Thyroid gland (tissue), 4 donors: ENCODE results near the gene VAMP4. TPM values are rescaled to one million over a fixed set of nuclear protein-coding genes. Genes with fewer than 3 reads are reported as not detected.

Experiments used
- DNase-seq, 2 donors: peaks; one replicate each; pipeline ENCODE4 v3.0.0-alpha.2; 2019
- H3K27ac ChIP-seq, 3 donors: fragments of 200-600 bp; sonication (generic); 1 replicate in 2 of 3; 2 replicates in 1 of 3; pipeline ENCODE4 v1.5.1; 2016 to 2019; ENCODE audit warnings: mild to moderate bottlenecking in 1 of 3, moderate library complexity in 1 of 3
- H3K27me3 ChIP-seq: fragments of 200-600 bp; sonication (generic); one replicate; pipeline ENCODE4 v1.5.1; 2019
- H3K36me3 ChIP-seq, 2 donors: fragments of 200-600 bp; sonication (generic); one replicate each; pipeline ENCODE4 v1.5.1; 2016 to 2019
- H3K4me1 ChIP-seq, 2 donors: fragments of 200-600 bp; sonication (generic); one replicate each; pipeline ENCODE4 v1.5.1; 2017 to 2019
- H3K4me3 ChIP-seq, 3 donors: fragments of 200-600 bp; sonication (generic); replicated peaks in 1 of 3; 1 replicate in 2 of 3; 2 replicates in 1 of 3; pipeline ENCODE4 v1.5.1; 2016; ENCODE audit warnings: mild to moderate bottlenecking in 1 of 3
- H3K9me3 ChIP-seq: fragments of 200-600 bp; sonication (generic); one replicate; pipeline ENCODE4 v1.5.1; 2017
- CTCF ChIP-seq, 6 experiments: fragments of 200-600 bp in 3 of 6; fragments of 450-650 bp in 3 of 6; sonication (generic) in 3 of 6; IDR thresholded peaks; one replicate each; pipeline ENCODE4 v1.5.1; 2016 to 2019; ENCODE audit warnings: antibody characterized with exemption in 6 of 6, mild to moderate bottlenecking in 2 of 6, inconsistent platforms in 1 of 6, moderate library complexity in 1 of 6
- POLR2A ChIP-seq, 2 donors: fragments of 450-650 bp; IDR thresholded peaks; one replicate each; pipeline ENCODE4 v1.6.1; 2017; ENCODE audit warnings: antibody characterized with exemption in 2 of 2, mild to moderate bottlenecking in 2 of 2, moderate library complexity in 1 of 2
- WGBS, 2 donors: methylation state at CpG; one replicate each; pipeline ENCODE4 v1.1.5; 2017; 5-methylcytosine and 5-hydroxymethylcytosine counted together
- intact Hi-C: fragments of 100-400 bp; cut with DNase I; formaldehyde crosslinking; loops from one replicate; pipeline ENCODE4 v1.15.1; 2023
- small RNA-seq: library from RNA; depleted of rRNA; stranded (forward); fragments of <200 nt; gene quantifications from one replicate; pipeline ENCODE3, GENCODE V24; 2016
- total RNA-seq, 4 donors: library from RNA; depleted of rRNA; stranded (reverse); fragments of >200 nt; gene quantifications; one replicate each; pipeline ENCODE4 v1.2.3, GENCODE V29; 2016

Gene VAMP4
- total RNA-seq, 4 donors from 2014 or later, result 16.3 to 23.2 (median 17.8) TPM

- no peak for DNase-seq
- H3K27me3 ChIP-seq, result no peaks in the 10 kb centered on the region
- H3K9me3 ChIP-seq, result no peaks in the 10 kb centered on the region
- no peaks in the 10 kb centered on the region for H3K36me3 ChIP-seq
- H3K27ac ChIP-seq, result peak overlapping the region in 1 of 3 donors; percentile 49
- intact Hi-C loops, result no loop called here
- no peak overlapping the region for H3K4me3 ChIP-seq
- TF ChIP-seq CTCF (IDR thresholded peaks at IDR 0.05), result no peak
- TF ChIP-seq POLR2A (IDR thresholded peaks at IDR 0.05), result no peak
- WGBS, 2 donors, result 80 to 89% methylated on average over 1 of the region's 1 CpG
- H3K4me1 ChIP-seq, result no peaks in the 10 kb centered on the region
Observed at GRCh38 chr1:171653796-171654195, 88.1 kb downstream of the VAMP4 start.

- Histone ChIP-seq H3K4me3 (no peak within 1 kb of the TSS), H3K27ac (no peak within 1 kb of the TSS), H3K36me3 (no peaks in the 10 kb centered on the region), H3K9me3 (no peaks in the 10 kb centered on the region), H3K27me3 (no peaks in the 10 kb centered on the region), H3K4me1 (no peaks in the 10 kb centered on the region)
- no peak for DNase-seq
- TF ChIP-seq POLR2A (IDR thresholded peaks at IDR 0.05), result no peak
- TF ChIP-seq CTCF (IDR thresholded peaks at IDR 0.05), result no peak
- intact Hi-C loops, result no loop called here
- 82 to 90% methylated on average over 7 of the region's 8 CpGs for whole genome bisulfite sequencing, 2 donors
Observed at GRCh38 chr1:171652234-171652822, 89.5 kb downstream of the VAMP4 start, which contains the start of gene MYOC. Gene MYOC, minus strand, starts transcription at chr1:171652688. Its CDS starts 77 bp downstream, at chr1:171652611.

Small RNAs within 50 kb of the gene (small RNA-seq; reads per million reads assigned to genes)
- gene RF00601, result not detected

Other genes starting within 250 kb of the VAMP4 start
- 1 to 10 TPM in 1 of 4 donors, not detected in 3; 1.2 TPM for gene MYOCOS, start 119.8 kb downstream of the VAMP4 start, total RNA-seq
- 10 to 100 TPM; 12.9 to 43.4 (median 19.6) TPM for gene MYOC, start 89.4 kb downstream of the VAMP4 start, total RNA-seq
- 10 to 100 TPM; 19.9 to 23.8 (median 22.7) TPM for gene METTL13, start 39.6 kb upstream of the VAMP4 start, total RNA-seq
- gene DNM3, start 99.4 kb upstream of the VAMP4 start, total RNA-seq, result 10 to 100 TPM in 2 of 4 donors, 1 to 10 TPM in 2; 9.0 to 13.6 (median 10.8) TPM